DOHH2 (cell line): ENCODE results near the gene SCN7A.

ENCODE experiments used
- H3F3A ChIP-seq: fragments of 200-600 bp; sonication (generic), shearing (Covaris generic); 2 replicates; pipeline ENCODE4 v1.6.0; 2016; ENCODE audit warnings: antibody characterized with exemption, mild to moderate bottlenecking; ENCODE audit not compliant: control insufficient read depth, insufficient read depth
- H3K27ac ChIP-seq: fragments of 200-600 bp; sonication (generic); 2 replicates; pipeline ENCODE4 v1.5.1; 2014; ENCODE audit warnings: low read depth, mild to moderate bottlenecking, low read length, moderate library complexity
- H3K27me3 ChIP-seq: fragments of 200-600 bp; sonication (generic); 2 replicates; pipeline ENCODE4 v1.6.1; 2014; ENCODE audit warnings: mild to moderate bottlenecking, low read length, mixed read lengths; ENCODE audit not compliant: control insufficient read depth
- H3K36me3 ChIP-seq: fragments of 200-600 bp; sonication (generic); 2 replicates; pipeline ENCODE4 v1.6.1; 2014; ENCODE audit warnings: mild to moderate bottlenecking, low read length, moderate library complexity, mixed read lengths; ENCODE audit not compliant: control insufficient read depth
- H3K4me1 ChIP-seq: fragments of 200-600 bp; sonication (generic); 2 replicates; pipeline ENCODE4 v1.6.1; 2014; ENCODE audit warnings: mild to moderate bottlenecking, low read length, mixed read lengths; ENCODE audit not compliant: control insufficient read depth
- H3K4me2 ChIP-seq: fragments of 200-600 bp; sonication (generic); 2 replicates; pipeline ENCODE4 v1.6.0; 2014; ENCODE audit warnings: mild to moderate bottlenecking, low read length, moderate library complexity
- H3K4me3 ChIP-seq: fragments of 200-600 bp; sonication (generic); 2 replicates; pipeline ENCODE4 v1.5.1; 2014; ENCODE audit warnings: mild to moderate bottlenecking, low read length, mixed read lengths
- H3K79me2 ChIP-seq: fragments of 200-600 bp; sonication (generic); 2 replicates; pipeline ENCODE4 v1.6.1; 2014; ENCODE audit warnings: mild to moderate bottlenecking, low read length, mixed read lengths; ENCODE audit not compliant: control insufficient read depth
- H3K9me2 ChIP-seq: fragments of 200-600 bp; sonication (generic); replicated peaks from 2 replicates; pipeline ENCODE4 v1.6.1; 2014; ENCODE audit warnings: mild to moderate bottlenecking, low read length, mixed read lengths; ENCODE audit not compliant: control insufficient read depth
- H3K9me3 ChIP-seq: fragments of 200-600 bp; sonication (generic); 2 replicates; pipeline ENCODE4 v1.6.1; 2014; ENCODE audit warnings: antibody characterized with exemption, low read length, mixed read lengths; ENCODE audit not compliant: control insufficient read depth, insufficient read depth
- H4K20me1 ChIP-seq: fragments of 200-600 bp; sonication (generic); 2 replicates; pipeline ENCODE4 v1.6.0; 2014; ENCODE audit warnings: low read depth, mild to moderate bottlenecking, antibody characterized with exemption, low read length, moderate library complexity; ENCODE audit not compliant: control insufficient read depth, insufficient read depth
- EZH2phosphoT487 ChIP-seq: fragments of 200-600 bp; sonication (generic); IDR thresholded peaks from 2 replicates; pipeline ENCODE4 v1.6.1; 2017; ENCODE audit warnings: borderline replicate concordance, mild to moderate bottlenecking, antibody characterized with exemption, low read length, moderate library complexity, mixed read lengths
- TF ChIP-seq, protein P1 (sequence below): fragments of 200-600 bp; sonication (generic); IDR thresholded peaks from one replicate; pipeline ENCODE4 v1.5.1; 2014; ENCODE audit warnings: antibody characterized with exemption, mild to moderate bottlenecking, low read depth, low read length; ENCODE audit not compliant: poor library complexity, severe bottlenecking

Gene SCN7A

GRCh38 chr2:166405569-166405926, 88.5 kb downstream of the SCN7A start:
- Histone ChIP-seq H4K20me1 (no peaks in the 10 kb centered on the region), H3K27ac (no peak overlapping the region), H3K9me2 (no peaks in the 10 kb centered on the region), H3K4me3 (no peak overlapping the region), H3K4me1 (no peaks in the 10 kb centered on the region), H3K4me2 (no peak overlapping the region), H3F3A (no peaks in the 10 kb centered on the region), H3K9me3 (no peaks in the 10 kb centered on the region), H3K36me3 (no peaks in the 10 kb centered on the region), H3K27me3 (no peaks in the 10 kb centered on the region), H3K79me2 (no peaks in the 10 kb centered on the region)
- TF ChIP-seq EZH2phosphoT487 = no peak
- TF ChIP-seq, protein P1, sequence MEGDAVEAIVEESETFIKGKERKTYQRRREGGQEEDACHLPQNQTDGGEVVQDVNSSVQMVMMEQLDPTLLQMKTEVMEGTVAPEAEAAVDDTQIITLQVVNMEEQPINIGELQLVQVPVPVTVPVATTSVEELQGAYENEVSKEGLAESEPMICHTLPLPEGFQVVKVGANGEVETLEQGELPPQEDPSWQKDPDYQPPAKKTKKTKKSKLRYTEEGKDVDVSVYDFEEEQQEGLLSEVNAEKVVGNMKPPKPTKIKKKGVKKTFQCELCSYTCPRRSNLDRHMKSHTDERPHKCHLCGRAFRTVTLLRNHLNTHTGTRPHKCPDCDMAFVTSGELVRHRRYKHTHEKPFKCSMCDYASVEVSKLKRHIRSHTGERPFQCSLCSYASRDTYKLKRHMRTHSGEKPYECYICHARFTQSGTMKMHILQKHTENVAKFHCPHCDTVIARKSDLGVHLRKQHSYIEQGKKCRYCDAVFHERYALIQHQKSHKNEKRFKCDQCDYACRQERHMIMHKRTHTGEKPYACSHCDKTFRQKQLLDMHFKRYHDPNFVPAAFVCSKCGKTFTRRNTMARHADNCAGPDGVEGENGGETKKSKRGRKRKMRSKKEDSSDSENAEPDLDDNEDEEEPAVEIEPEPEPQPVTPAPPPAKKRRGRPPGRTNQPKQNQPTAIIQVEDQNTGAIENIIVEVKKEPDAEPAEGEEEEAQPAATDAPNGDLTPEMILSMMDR = no peak

DNA sequence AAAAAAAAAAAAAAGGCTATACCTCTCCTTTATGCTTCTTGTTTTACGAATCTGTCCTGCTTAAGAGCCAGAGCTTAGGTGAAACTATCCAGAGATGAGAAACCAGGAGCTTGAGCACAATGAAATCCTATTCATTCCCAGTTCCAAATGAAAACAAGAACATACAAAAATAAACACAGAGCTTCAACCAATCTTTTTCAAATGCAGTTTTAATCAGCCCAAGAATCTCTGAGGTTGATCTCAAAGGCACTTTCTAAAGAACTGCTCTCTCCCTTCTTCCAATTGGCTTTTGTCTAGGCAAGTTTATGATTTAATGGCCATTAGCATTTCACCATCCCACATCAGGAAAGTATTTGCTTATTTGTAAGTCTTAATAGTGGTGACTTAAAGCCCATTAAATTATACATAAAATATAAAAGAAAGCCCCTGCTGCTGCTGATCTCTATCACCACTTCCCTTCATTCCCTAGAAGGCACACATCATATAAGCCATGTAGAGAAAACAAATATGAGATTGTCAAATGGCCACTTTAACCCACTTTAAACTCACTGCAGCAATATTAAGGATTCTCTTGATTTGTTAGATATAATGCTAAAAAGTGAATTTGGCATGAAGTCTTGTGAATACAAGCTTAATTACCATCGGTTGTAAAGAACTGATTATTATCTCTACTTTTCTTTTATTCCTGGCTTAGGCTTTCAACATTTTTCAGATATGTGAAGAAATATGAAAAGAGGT, 89.0 kb downstream of the SCN7A start:
- no peaks in the 10 kb centered on the region for H3K4me1 ChIP-seq
- TF ChIP-seq, protein P1 = no peak
- no peak for TF ChIP-seq EZH2phosphoT487
- no peak overlapping the region for H3K27ac ChIP-seq

GRCh38 chr2:166394245-166394644, 99.8 kb downstream of the SCN7A start:
- Histone ChIP-seq H3K36me3 (no peaks in the 10 kb centered on the region), H3K9me3 (no peaks in the 10 kb centered on the region), H3K9me2 (no peaks in the 10 kb centered on the region), H3K79me2 (no peaks in the 10 kb centered on the region), H4K20me1 (no peaks in the 10 kb centered on the region), H3K4me3 (no peak overlapping the region), H3K4me1 (no peaks in the 10 kb centered on the region), H3F3A (no peaks in the 10 kb centered on the region), H3K27me3 (no peaks in the 10 kb centered on the region), H3K4me2 (no peak overlapping the region), H3K27ac (no peak overlapping the region)
- TF ChIP-seq EZH2phosphoT487 = no peak
- TF ChIP-seq, protein P1 = no peak

More for the DNA sequence above, 89.0 kb downstream of the SCN7A start:
- Histone ChIP-seq H3K4me3 (no peak overlapping the region), H3K4me2 (no peak overlapping the region), H3K9me2 (no peaks in the 10 kb centered on the region), H3K9me3 (no peaks in the 10 kb centered on the region), H3K79me2 (no peaks in the 10 kb centered on the region), H4K20me1 (no peaks in the 10 kb centered on the region), H3F3A (no peaks in the 10 kb centered on the region), H3K36me3 (no peaks in the 10 kb centered on the region), H3K27me3 (no peaks in the 10 kb centered on the region)
